Stomach (tissue), 4 donors: ENCODE measurements around the gene KPNB1.

Experiments
- EP300 ChIP-seq: sonication (generic); formaldehyde crosslinking; IDR thresholded peaks from one replicate; pipeline ENCODE4 v1.6.1; 2017; ENCODE audit warnings: antibody characterized with exemption
- TF ChIP-seq, protein P1 (sequence below), 7 experiments: fragments of 450-650 bp in 4 of 7; fragments of 200-600 bp in 3 of 7; sonication (generic) in 3 of 7; IDR thresholded peaks; one replicate each; pipeline ENCODE4 v1.5.1; 2016 to 2019; ENCODE audit warnings: antibody characterized with exemption in 7 of 7, control low read depth in 2 of 7, mild to moderate bottlenecking in 1 of 7

DNA sequence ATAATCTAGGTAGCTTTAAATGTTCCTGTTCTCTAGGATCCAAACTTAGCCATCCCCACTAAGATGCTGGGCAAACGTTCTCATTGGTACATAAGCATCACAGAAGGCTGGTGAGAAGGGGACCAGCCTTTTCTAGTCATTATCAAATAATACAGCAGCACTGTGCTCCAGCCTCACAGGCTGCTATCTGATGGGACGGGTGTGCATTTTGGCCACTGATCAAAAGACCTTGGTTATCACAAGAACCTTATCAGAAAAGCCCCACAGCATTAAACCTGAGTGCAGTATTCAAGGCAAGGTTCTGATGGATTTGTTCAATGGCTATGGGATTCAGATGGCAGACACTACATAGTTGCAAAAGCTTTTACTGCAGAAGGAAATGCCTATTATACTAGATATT, 19.1 kb upstream of the KPNB1 start:
- TF ChIP-seq, protein P1, sequence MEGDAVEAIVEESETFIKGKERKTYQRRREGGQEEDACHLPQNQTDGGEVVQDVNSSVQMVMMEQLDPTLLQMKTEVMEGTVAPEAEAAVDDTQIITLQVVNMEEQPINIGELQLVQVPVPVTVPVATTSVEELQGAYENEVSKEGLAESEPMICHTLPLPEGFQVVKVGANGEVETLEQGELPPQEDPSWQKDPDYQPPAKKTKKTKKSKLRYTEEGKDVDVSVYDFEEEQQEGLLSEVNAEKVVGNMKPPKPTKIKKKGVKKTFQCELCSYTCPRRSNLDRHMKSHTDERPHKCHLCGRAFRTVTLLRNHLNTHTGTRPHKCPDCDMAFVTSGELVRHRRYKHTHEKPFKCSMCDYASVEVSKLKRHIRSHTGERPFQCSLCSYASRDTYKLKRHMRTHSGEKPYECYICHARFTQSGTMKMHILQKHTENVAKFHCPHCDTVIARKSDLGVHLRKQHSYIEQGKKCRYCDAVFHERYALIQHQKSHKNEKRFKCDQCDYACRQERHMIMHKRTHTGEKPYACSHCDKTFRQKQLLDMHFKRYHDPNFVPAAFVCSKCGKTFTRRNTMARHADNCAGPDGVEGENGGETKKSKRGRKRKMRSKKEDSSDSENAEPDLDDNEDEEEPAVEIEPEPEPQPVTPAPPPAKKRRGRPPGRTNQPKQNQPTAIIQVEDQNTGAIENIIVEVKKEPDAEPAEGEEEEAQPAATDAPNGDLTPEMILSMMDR (IDR thresholded peaks at IDR 0.05) = no peak
- TF ChIP-seq EP300 = no peak
